Ishikawa (cell line): Measurements from ENCODE around the gene NSUN2.

ENCODE experiments used
- CREB1 ChIP-seq: IDR thresholded peaks from 2 replicates; pipeline ENCODE4 v1.6.1; 2012; ENCODE audit warnings: low read depth
- RAD21 ChIP-seq: IDR thresholded peaks from 2 replicates; pipeline ENCODE4 v1.6.1; 2012; ENCODE audit warnings: low read depth
- REST ChIP-seq: IDR thresholded peaks from 2 replicates; pipeline ENCODE4 v1.6.1; 2012; ENCODE audit warnings: low read depth, mild to moderate bottlenecking
- TAF1 ChIP-seq: IDR thresholded peaks from 2 replicates; pipeline ENCODE4 v1.6.1; 2012; ENCODE audit warnings: low read depth, mild to moderate bottlenecking
- USF1 ChIP-seq: IDR thresholded peaks from 2 replicates; pipeline ENCODE4 v1.6.1; 2012

- TF ChIP-seq CREB1, result no peak
- no peak for TF ChIP-seq REST
- TF ChIP-seq USF1, result no peak
- no peak for TF ChIP-seq TAF1
- TF ChIP-seq RAD21, result no peak
Observed at GRCh38 chr5:6674421-6674820, 41.6 kb upstream of the NSUN2 start.
